Coronary artery (tissue), 2 donors: ENCODE results near the gene SLC23A2.

Experiments used
- DNase-seq: peaks from one replicate; pipeline ENCODE4 v3.0.0-alpha.2; 2017; ENCODE audit warnings: low spot score
- H3K27ac ChIP-seq, 2 donors: fragments of 200-600 bp; sonication (generic); one replicate each; pipeline ENCODE4 v1.5.1; 2016 to 2019
- H3K4me3 ChIP-seq: fragments of 200-600 bp; sonication (generic); 2 replicates; pipeline ENCODE4 v1.5.1; 2016; ENCODE audit warnings: mild to moderate bottlenecking, moderate library complexity
- CTCF ChIP-seq: fragments of 200-600 bp; sonication (generic); IDR thresholded peaks from one replicate; pipeline ENCODE4 v1.5.1; 2019; ENCODE audit warnings: antibody characterized with exemption

The SLC23A2 gene

GRCh38 chr20:4972506-4973251 lies 28.6 kb downstream of the SLC23A2 start:
- no peak for TF ChIP-seq CTCF
- Histone ChIP-seq H3K27ac (no peak overlapping the region), H3K4me3 (peak overlapping the region; percentile 54)
- no peak for DNase-seq

GRCh38 chr20:4971064-4971463 lies 30.2 kb downstream of the SLC23A2 start:
- Histone ChIP-seq H3K4me3 (no peak overlapping the region), H3K27ac (no peak overlapping the region)
- DNase-seq: no peak
- no peak for TF ChIP-seq CTCF

GRCh38 chr20:4967752-4968477 lies 33.4 kb downstream of the SLC23A2 start:
- Histone ChIP-seq H3K4me3 (no peak overlapping the region), H3K27ac (no peak overlapping the region)
- no peak for TF ChIP-seq CTCF
- DNase-seq: no peak

GRCh38 chr20:4966826-4967751 lies 34.2 kb downstream of the SLC23A2 start:
- Histone ChIP-seq H3K4me3 (no peak overlapping the region), H3K27ac (no peak overlapping the region)
- DNase-seq: no peak
- no peak for TF ChIP-seq CTCF

GRCh38 chr20:4962241-4962855 lies 39.0 kb downstream of the SLC23A2 start:
- Histone ChIP-seq H3K27ac (no peak overlapping the region), H3K4me3 (no peak overlapping the region)
- TF ChIP-seq CTCF: no peak
- no peak for DNase-seq

GRCh38 chr20:4961746-4962145 lies 39.6 kb downstream of the SLC23A2 start:
- TF ChIP-seq CTCF: no peak
- Histone ChIP-seq H3K4me3 (no peak overlapping the region), H3K27ac (peak overlapping the region in 1 of 2 donors; percentile 2)
- no peak for DNase-seq
